Measurements from ENCODE around the gene ICOS. TPM values are rescaled to one million over a fixed set of nuclear protein-coding genes. Genes with fewer than 3 reads are reported as not detected.
"Not testable (repeated sequence)": the region's sequence is repeated elsewhere in the genome, so short reads cannot be mapped to it uniquely, and the experiment has no call there.

Gene ICOS
- total RNA-seq, 2 experiments from 2014 or later: 32.0 to 32.2 TPM

DNA sequence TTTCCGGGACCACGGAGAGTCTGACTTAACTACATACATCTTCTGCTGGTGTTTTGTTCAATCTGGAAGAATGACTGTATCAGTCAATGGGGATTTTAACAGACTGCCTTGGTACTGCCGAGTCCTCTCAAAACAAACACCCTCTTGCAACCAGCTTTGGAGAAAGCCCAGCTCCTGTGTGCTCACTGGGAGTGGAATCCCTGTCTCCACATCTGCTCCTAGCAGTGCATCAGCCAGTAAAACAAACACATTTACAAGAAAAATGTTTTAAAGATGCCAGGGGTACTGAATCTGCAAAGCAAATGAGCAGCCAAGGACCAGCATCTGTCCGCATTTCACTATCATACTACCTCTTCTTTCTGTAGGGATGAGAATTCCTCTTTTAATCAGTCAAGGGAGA is 23.1 kb downstream of the ICOS start:
- Mint-ChIP-seq H3K36me3 (peaks cover 55% of the 10 kb centered on the region), H3K4me3 (no peak overlapping the region), H3K4me1 (peaks cover 11% of the 10 kb centered on the region), H3K27ac (no peak overlapping the region), H3K27me3 (no peaks in the 10 kb centered on the region), H3K9me3 (peaks cover 1% of the 10 kb centered on the region)
- POLR2A ChIA-PET: interaction anchor here (1.3 kb wide), 1 partner anchor 25 kb away, joined by 4 read pairs; no protein-coding TSS in a partner anchor
- ATAC-seq (ENCODE audit: low read depth) (no peak), DNase-seq (no peak)

DNA sequence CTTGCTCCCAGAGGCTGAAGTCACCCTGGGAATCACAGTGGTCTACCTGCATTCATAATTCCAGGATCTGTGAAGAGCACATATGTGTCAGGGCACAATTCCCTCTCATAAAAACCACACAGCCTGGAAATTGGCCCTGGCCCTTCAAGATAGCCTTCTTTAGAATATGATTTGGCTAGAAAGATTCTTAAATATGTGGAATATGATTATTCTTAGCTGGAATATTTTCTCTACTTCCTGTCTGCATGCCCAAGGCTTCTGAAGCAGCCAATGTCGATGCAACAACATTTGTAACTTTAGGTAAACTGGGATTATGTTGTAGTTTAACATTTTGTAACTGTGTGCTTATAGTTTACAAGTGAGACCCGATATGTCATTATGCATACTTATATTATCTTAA is 24.2 kb downstream of the ICOS start:
- no peaks in the 10 kb centered on the region for H3K9me3 Mint-ChIP-seq
- no peak overlapping the region for H3K27ac Mint-ChIP-seq
- no peak for DNase-seq
- ATAC-seq (ENCODE audit: low read depth): no peak
- POLR2A ChIA-PET: no interaction called here
- H3K27me3 Mint-ChIP-seq: no peaks in the 10 kb centered on the region
- no peak overlapping the region for H3K4me3 Mint-ChIP-seq
- peaks cover 5% of the 10 kb centered on the region for H3K4me1 Mint-ChIP-seq
- H3K36me3 Mint-ChIP-seq: peaks cover 44% of the 10 kb centered on the region

DNA sequence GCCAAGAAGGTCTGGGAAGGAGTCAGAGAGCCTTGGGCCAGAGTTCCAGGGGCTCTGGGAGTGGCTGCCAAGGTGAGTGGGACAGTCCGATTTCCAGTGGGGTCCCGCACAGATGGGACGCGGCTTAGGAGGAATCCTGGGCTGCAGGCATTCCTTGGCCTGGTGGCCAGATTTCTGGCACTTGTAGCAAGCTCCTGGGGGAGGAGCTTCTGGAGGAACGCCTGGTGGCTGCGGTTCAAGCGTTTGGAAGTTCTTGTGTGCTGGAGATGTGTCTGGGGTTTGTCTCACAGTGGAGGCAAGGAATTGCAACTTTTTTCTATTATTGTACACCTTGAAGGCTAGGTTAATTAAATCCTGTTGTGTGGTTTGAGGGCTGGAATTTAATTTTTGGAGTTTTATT is 28.6 kb downstream of the ICOS start:
- not testable (repeated sequence) for ATAC-seq (ENCODE audit: low read depth)

DNA sequence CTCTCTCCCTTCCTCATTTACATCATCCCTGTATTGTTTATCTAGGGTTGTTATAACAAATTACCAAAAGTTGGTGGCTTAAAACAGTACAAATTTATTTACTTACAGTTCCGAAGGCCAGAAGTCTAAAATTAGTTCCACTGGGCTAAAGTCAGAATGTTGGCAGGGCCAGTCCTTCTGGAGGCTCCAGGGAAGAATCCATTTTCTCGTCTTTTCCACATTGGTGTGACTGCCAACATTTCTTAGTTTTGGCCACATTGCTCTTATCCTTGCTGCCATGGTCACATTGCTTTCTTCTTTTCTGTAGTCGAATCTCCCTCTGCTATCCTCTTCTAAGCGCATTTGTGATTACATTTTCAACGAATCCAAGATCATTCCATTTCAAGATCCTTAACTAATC is 34.7 kb downstream of the ICOS start:
- peaks cover 4% of the 10 kb centered on the region for H3K36me3 Mint-ChIP-seq
- no peaks in the 10 kb centered on the region for H3K4me1 Mint-ChIP-seq
- no peak for DNase-seq
- H3K27me3 Mint-ChIP-seq: peaks cover 5% of the 10 kb centered on the region
- H3K27ac Mint-ChIP-seq: no peak overlapping the region
- POLR2A ChIA-PET: no interaction called here
- ATAC-seq (ENCODE audit: low read depth): no peak
- H3K9me3 Mint-ChIP-seq: peaks cover 1% of the 10 kb centered on the region
- no peak overlapping the region for H3K4me3 Mint-ChIP-seq

More for the DNA sequence above, 28.6 kb downstream of the ICOS start:
- DNase-seq, H3K4me1 Mint-ChIP-seq, H3K9me3 Mint-ChIP-seq, H3K27ac Mint-ChIP-seq, H3K27me3 Mint-ChIP-seq, H3K4me3 Mint-ChIP-seq, POLR2A ChIA-PET: not testable (repeated sequence)
- peaks cover 10% of the 10 kb centered on the region for H3K36me3 Mint-ChIP-seq

DNA sequence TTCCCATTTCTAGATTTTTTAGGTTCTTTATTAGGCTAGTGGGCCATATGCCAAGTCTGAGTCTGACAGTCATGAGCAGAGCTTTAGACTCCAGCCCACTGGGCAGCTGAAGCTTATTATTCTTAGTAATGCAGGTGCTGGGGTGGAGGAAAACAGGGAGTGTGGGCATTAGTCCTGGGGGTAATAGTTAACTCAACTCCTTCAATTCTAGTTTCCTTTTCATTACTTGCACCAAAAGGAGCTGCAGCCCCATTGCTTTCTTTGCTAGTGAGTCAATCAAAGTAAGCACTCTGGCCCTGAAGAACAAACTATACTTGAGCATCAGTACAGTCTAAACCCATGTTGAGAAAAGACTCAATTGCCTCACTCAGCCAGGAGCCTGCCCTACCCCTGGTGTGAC is 35.5 kb downstream of the ICOS start:
- H3K4me3 Mint-ChIP-seq: no peak overlapping the region
- POLR2A ChIA-PET: no interaction called here
- H3K4me1 Mint-ChIP-seq: no peaks in the 10 kb centered on the region
- H3K36me3 Mint-ChIP-seq: peaks cover 4% of the 10 kb centered on the region
- H3K27me3 Mint-ChIP-seq: peaks cover 5% of the 10 kb centered on the region
- H3K27ac Mint-ChIP-seq: no peak overlapping the region
- ATAC-seq (ENCODE audit: low read depth) (no peak), DNase-seq (no peak)
- peaks cover 3% of the 10 kb centered on the region for H3K9me3 Mint-ChIP-seq

DNA sequence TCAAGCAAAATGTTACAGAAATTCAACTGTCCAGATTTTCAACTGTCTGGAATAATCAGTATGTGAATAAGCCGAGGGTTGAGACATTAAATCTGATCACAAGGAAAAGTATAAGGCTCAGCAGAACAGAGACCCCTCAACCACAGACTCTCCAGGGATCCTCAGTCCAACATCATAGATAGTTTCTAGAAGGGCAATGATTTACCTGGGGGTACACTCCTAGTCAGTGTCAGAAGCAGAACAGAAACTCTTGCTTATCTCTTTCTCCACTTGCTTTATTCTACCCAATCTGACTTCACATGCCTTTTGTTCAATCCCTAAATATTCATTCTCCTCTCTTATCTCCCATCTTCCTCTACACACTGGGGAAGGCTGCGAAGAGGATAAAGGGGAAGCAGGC is 36.4 kb downstream of the ICOS start:
- no peak for DNase-seq
- H3K4me1 Mint-ChIP-seq: no peaks in the 10 kb centered on the region
- no peak overlapping the region for H3K4me3 Mint-ChIP-seq
- H3K27me3 Mint-ChIP-seq: peaks cover 5% of the 10 kb centered on the region
- POLR2A ChIA-PET: no interaction called here
- H3K36me3 Mint-ChIP-seq: peaks cover 4% of the 10 kb centered on the region
- H3K9me3 Mint-ChIP-seq: peaks cover 3% of the 10 kb centered on the region
- no peak overlapping the region for H3K27ac Mint-ChIP-seq
- ATAC-seq (ENCODE audit: low read depth): no peak

DNA sequence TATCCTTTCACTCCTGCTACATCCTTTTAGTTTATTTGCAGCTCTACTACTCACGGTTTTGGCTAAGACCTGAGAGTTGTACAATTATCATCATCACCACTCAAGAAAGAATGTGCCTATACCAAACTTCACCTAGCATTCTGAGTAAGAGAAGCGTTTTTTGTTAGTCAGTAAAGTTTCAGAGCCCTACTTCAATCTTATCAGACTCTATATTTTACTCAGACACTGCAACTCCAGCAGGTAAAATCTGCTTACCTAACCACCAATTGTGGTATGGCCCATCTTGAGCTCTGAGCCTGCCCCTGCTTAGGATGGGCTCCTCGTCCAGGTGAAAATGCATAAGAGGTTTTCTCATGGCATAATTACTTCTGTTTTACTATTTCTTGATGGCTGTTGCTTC is 37.1 kb downstream of the ICOS start:
- POLR2A ChIA-PET: no interaction called here
- no peak for DNase-seq
- H3K4me3 Mint-ChIP-seq: no peak overlapping the region
- H3K36me3 Mint-ChIP-seq: peaks cover 4% of the 10 kb centered on the region
- no peak for ATAC-seq (ENCODE audit: low read depth)
- peaks cover 3% of the 10 kb centered on the region for H3K27me3 Mint-ChIP-seq
- H3K4me1 Mint-ChIP-seq: no peaks in the 10 kb centered on the region
- H3K27ac Mint-ChIP-seq: no peak overlapping the region
- H3K9me3 Mint-ChIP-seq: peaks cover 5% of the 10 kb centered on the region

DNA sequence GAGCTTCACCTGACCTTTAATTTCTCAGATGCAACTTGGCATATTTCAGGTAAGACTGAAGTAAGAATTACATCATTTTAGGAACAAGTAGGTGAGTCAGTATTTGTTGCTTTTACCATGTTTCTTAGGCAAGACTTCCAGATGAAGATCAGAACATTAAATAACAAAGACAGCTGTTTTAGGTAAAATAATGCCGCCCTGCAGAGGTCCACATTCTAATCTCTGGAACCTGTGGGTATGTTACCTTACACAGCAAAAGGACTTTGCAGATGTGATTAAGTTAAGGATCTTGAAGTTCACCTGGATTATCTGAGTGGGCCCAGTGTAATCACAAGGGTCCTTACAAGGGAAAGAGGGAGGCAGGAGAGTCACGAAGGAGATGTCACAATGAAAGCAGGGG is 39.3 kb downstream of the ICOS start:
- H3K4me3 Mint-ChIP-seq: no peak overlapping the region
- H3K4me1 Mint-ChIP-seq: no peaks in the 10 kb centered on the region
- DNase-seq (no peak), ATAC-seq (ENCODE audit: low read depth) (no peak)
- peaks cover 3% of the 10 kb centered on the region for H3K27me3 Mint-ChIP-seq
- H3K36me3 Mint-ChIP-seq: peaks cover 4% of the 10 kb centered on the region
- POLR2A ChIA-PET: no interaction called here
- H3K9me3 Mint-ChIP-seq: peaks cover 5% of the 10 kb centered on the region
- H3K27ac Mint-ChIP-seq: no peak overlapping the region

DNA sequence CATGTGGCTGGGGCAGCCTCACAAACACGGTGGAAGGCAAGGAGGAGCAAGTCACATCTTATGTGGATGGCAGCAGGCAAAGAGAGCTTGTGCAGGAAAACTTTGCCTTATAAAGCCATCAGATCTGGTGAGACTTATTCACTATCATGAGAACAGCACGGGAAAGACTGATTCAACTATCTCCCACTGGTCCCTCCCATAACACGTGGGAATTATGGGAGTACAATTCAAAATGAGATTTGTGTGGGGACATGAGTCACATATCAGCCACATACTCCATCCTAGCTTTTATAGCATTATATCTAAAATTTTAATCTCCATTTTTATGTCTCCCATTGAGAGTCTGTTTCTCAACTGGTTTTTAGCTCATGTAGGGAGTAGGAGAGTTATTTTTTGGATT is 45.7 kb downstream of the ICOS start:
- H3K9me3 Mint-ChIP-seq: peaks cover 7% of the 10 kb centered on the region
- peaks cover 4% of the 10 kb centered on the region for H3K36me3 Mint-ChIP-seq
- H3K27ac Mint-ChIP-seq: no peak overlapping the region
- H3K4me3 Mint-ChIP-seq: no peak overlapping the region
- ATAC-seq (ENCODE audit: low read depth): no peak
- no peaks in the 10 kb centered on the region for H3K4me1 Mint-ChIP-seq
- no peak for DNase-seq
- POLR2A ChIA-PET: no interaction called here
- H3K27me3 Mint-ChIP-seq: no peaks in the 10 kb centered on the region

DNA sequence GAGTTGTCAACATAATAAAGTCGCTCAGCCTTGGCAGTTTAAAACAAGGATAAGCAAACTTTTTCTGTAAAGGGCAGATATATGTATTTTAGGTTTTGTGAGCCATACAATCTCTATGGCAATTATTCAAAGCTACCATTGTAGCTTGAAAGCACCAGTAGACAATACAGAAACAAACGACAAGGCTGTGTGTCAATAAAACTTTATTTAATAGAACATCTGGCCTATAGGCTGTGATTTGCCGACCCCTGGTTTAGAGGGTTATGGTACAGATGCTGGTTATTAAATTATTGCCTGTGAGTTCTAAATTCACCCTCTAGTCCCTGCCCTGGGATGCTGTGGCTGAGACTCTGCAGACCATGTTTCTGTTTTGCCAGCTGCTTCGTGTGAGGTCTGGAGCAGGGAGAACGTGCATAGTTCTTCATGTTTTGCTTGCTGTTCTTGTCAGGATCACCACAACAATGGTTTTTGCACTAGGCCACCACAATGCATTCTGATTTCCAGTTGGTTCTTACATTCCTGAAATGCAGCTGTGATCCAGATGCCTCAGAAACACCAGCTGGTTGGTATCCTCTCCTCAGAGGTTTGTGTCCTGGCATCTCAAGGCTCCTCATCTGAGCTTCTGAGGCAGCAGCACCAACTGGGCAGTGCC is 46.6 kb downstream of the ICOS start:
- Mint-ChIP-seq H3K9me3 (peaks cover 7% of the 10 kb centered on the region), H3K4me1 (peaks cover 3% of the 10 kb centered on the region), H3K27me3 (no peaks in the 10 kb centered on the region), H3K4me3 (no peak overlapping the region), H3K27ac (no peak overlapping the region), H3K36me3 (peaks cover 6% of the 10 kb centered on the region)
- DNase-seq: no peak
- POLR2A ChIA-PET: no interaction called here
- no peak for ATAC-seq (ENCODE audit: low read depth)

DNA sequence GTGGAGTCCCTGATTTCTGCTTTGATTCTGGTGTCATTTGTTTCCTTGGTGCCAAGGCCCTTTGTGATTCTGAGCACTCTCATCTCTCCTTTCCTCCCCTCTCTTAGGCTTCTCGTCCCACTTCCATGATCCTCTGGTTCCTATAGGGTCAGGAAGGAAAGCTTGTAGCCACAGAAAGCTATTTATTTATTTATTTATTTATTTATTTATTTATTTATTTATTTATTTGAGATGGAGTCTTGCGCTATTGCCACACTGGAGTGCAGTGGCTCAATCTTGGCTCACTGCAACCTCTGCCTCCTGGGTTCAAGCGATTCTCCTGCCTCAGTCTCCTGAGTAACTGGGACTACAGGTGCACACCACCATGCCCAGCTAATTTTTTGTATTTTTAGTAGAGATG is 49.4 kb downstream of the ICOS start:
- not testable (repeated sequence) for H3K9me3 Mint-ChIP-seq; H3K27ac Mint-ChIP-seq; H3K36me3 Mint-ChIP-seq; DNase-seq; ATAC-seq (ENCODE audit: low read depth); H3K27me3 Mint-ChIP-seq; H3K4me3 Mint-ChIP-seq
- peaks cover 10% of the 10 kb centered on the region for H3K4me1 Mint-ChIP-seq
- POLR2A ChIA-PET: interaction anchor here (2.0 kb wide), 1 partner anchor 27 kb away, joined by 4 read pairs; no protein-coding TSS in a partner anchor

DNA sequence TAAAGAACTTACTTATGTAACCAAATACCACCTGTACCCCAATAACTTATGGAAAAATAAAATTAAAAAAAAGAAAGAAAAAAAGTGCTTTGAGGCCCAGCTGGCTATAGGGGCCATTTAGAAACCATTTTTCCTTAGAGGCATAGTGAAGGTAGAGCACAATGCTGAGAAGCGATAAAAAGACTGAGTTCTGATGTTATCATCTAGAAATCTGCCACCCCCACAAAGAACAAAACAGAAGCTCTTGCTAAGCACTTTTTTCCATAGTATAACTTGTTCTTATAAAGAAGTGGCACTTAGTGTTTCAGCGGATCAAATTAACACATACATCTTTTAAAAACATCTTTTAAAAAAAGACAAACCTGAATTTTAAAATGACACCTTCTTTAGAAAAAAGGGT is 51.4 kb downstream of the ICOS start:
- ATAC-seq (ENCODE audit: low read depth) (no peak), DNase-seq (no peak)
- H3K27ac Mint-ChIP-seq: no peak overlapping the region
- H3K36me3 Mint-ChIP-seq: peaks cover 3% of the 10 kb centered on the region
- no peaks in the 10 kb centered on the region for H3K9me3 Mint-ChIP-seq
- no peaks in the 10 kb centered on the region for H3K27me3 Mint-ChIP-seq
- no peak overlapping the region for H3K4me3 Mint-ChIP-seq
- peaks cover 10% of the 10 kb centered on the region for H3K4me1 Mint-ChIP-seq
- POLR2A ChIA-PET: no interaction called here

DNA sequence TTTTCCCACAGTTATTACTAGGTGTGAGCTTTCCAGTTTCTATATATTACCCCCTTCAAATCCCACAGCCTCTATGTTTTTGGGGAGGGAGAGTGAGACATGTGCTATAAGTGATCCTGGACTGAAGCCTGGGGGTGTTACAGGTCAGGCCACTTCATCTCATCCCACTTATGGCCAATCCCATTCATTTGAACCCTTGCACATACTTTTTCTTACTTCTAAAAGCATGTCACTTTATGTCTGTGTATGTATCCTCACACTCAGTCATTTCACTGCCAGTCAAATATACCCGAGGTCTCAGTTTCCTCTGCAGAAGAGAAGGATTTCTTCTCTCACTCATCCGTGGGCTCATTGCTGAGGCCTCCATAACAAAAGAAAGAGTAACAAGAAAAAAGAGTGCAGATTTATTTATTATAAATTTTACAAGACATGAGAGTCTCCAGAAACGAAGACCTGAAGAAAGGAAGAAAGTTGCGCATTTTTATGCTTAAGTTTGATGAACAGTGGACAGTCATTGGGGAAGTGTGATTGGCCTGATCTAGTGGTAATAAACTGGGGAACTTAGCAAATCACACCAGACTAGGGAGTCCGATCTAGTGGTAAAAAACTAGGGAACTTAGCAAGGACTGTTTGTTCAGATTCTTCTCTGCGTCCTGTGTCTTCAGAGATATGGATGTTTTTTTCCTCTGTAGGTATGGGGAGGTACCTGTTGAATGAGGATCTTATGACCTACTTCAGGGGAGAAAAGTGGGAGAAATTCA is 52.1 kb downstream of the ICOS start:
- Mint-ChIP-seq H3K27me3 (no peaks in the 10 kb centered on the region), H3K9me3 (no peaks in the 10 kb centered on the region), H3K4me1 (peaks cover 10% of the 10 kb centered on the region), H3K27ac (no peak overlapping the region), H3K4me3 (no peak overlapping the region), H3K36me3 (peaks cover 3% of the 10 kb centered on the region)
- DNase-seq (no peak), ATAC-seq (ENCODE audit: low read depth) (no peak)
- POLR2A ChIA-PET: no interaction called here

DNA sequence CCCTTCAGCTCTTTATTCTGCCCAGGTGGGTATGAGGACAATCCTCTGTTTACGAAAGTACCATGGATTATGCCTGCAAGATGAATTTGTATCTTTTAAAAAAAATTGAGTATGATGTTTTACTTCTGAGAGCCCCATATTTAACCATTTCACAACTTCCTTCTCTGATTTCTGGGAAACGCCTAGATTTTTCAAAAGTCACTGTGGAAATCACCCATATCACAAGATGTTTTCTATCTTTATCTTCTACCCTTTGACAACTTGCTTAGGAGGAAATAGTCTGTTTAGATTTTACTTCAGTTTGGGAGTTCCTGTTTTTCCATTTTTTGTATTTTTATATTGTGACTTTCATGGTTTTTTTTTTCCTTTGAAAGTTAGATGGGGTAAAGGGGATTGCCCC is 53.0 kb downstream of the ICOS start:
- POLR2A ChIA-PET: no interaction called here
- no peak overlapping the region for H3K4me3 Mint-ChIP-seq
- ATAC-seq (ENCODE audit: low read depth) (no peak), DNase-seq (no peak)
- no peaks in the 10 kb centered on the region for H3K9me3 Mint-ChIP-seq
- H3K27me3 Mint-ChIP-seq: no peaks in the 10 kb centered on the region
- no peak overlapping the region for H3K27ac Mint-ChIP-seq
- peaks cover 3% of the 10 kb centered on the region for H3K36me3 Mint-ChIP-seq
- H3K4me1 Mint-ChIP-seq: peaks cover 11% of the 10 kb centered on the region
